ENCODE results near the gene POTEH.
"Not testable (repeated sequence)": the region's sequence is repeated elsewhere in the genome, so short reads cannot be mapped to it uniquely, and the experiment has no call there.

DNA sequence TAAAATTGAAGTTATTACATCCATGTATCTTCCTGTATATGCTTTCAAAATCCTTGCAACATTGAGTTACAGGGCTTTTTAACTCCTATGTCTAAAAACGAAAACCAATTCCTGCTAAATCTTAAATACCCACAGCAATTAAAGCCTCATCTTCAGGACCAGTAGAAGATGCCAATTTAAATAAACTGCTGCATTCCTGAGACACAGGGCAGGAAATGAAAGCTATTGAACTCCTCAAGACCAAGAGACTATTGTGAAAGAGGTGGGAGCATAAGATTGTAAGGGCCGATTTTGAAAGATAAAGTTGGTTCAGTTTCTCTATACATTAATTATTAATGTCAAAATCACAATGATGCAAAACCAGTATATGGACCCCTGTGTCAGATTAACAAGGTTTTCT, 28.7 kb upstream of the POTEH start:
- not testable (repeated sequence) for TF ChIP-seq EZH2 (IDR thresholded peaks at IDR 0.05; ENCODE audit: insufficient read depth, low read length)
- TF ChIP-seq, protein P1, sequence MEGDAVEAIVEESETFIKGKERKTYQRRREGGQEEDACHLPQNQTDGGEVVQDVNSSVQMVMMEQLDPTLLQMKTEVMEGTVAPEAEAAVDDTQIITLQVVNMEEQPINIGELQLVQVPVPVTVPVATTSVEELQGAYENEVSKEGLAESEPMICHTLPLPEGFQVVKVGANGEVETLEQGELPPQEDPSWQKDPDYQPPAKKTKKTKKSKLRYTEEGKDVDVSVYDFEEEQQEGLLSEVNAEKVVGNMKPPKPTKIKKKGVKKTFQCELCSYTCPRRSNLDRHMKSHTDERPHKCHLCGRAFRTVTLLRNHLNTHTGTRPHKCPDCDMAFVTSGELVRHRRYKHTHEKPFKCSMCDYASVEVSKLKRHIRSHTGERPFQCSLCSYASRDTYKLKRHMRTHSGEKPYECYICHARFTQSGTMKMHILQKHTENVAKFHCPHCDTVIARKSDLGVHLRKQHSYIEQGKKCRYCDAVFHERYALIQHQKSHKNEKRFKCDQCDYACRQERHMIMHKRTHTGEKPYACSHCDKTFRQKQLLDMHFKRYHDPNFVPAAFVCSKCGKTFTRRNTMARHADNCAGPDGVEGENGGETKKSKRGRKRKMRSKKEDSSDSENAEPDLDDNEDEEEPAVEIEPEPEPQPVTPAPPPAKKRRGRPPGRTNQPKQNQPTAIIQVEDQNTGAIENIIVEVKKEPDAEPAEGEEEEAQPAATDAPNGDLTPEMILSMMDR (IDR thresholded peaks at IDR 0.05; ENCODE audit: insufficient read depth, low read depth, low read length), result not testable (repeated sequence)
